ENCODE measurements around the gene SPCS2.
"Not testable (repeated sequence)": the region's sequence is repeated elsewhere in the genome, so short reads cannot be mapped to it uniquely, and the experiment has no call there.

SPCS2 gene

GRCh38 chr11:75004215-75004614 lies 55.1 kb downstream of the SPCS2 start:
- no peak for DNase-seq

GRCh38 chr11:75011357-75011756 lies 62.3 kb downstream of the SPCS2 start:
- DNase-seq, result no peak

- no peak for DNase-seq
Measured at GRCh38 chr11:75011872-75012271, 62.8 kb downstream of the SPCS2 start.

GRCh38 chr11:75013051-75013450 lies 64.0 kb downstream of the SPCS2 start:
- peak; percentile 17 for DNase-seq

GRCh38 chr11:75014129-75014528 lies 65.1 kb downstream of the SPCS2 start:
- no peak for DNase-seq

- not testable (repeated sequence) for DNase-seq
Measured at GRCh38 chr11:75019200-75019599, 70.1 kb downstream of the SPCS2 start.

- DNase-seq, result not testable (repeated sequence)
Measured at GRCh38 chr11:75020328-75020727, 71.3 kb downstream of the SPCS2 start.

GRCh38 chr11:75022296-75022695 lies 73.2 kb downstream of the SPCS2 start:
- no peak for DNase-seq

- DNase-seq, result peak; percentile 77
Measured at GRCh38 chr11:75022759-75023396, 73.8 kb downstream of the SPCS2 start.

GRCh38 chr11:75023446-75024067 lies 74.5 kb downstream of the SPCS2 start:
- DNase-seq, result no peak

GRCh38 chr11:75024068-75024449 lies 75.0 kb downstream of the SPCS2 start:
- DNase-seq, result no peak

- DNase-seq, result no peak
Measured at GRCh38 chr11:75024764-75025211, 75.7 kb downstream of the SPCS2 start.

- DNase-seq, result no peak
Measured at GRCh38 chr11:75025561-75025960, 76.5 kb downstream of the SPCS2 start.

- DNase-seq, result no peak
Measured at GRCh38 chr11:75028321-75028720, 79.3 kb downstream of the SPCS2 start.
